Activated T-cell treated with anti-CD3 and anti-CD28 coated beads for 4 hours (primary cell): Measurements from ENCODE around the gene NHLRC4.
A peak's percentile ranks its signal among the peaks of the same experiment; 100 is the strongest.

ENCODE experiments used
- DNase-seq: peaks from one replicate; pipeline ENCODE4 v3.0.0-alpha.2; 2020

Gene NHLRC4

GRCh38 chr16:568401-569258 lies 1.8 kb downstream of the NHLRC4 start:
- no peak for DNase-seq

GRCh38 chr16:569445-570254 lies 2.8 kb downstream of the NHLRC4 start, which contains the start of gene PIGQ:
Gene PIGQ (plus strand): TSS chr16:569968. CDS start chr16:574075, 4,107 bp downstream.
- DNase-seq, result peak; percentile 42

- DNase-seq, result no peak
Observed at GRCh38 chr16:572865-573650, 6.3 kb downstream of the NHLRC4 start.

- DNase-seq, result no peak
Observed at GRCh38 chr16:574021-574760, 7.4 kb downstream of the NHLRC4 start.

DNA sequence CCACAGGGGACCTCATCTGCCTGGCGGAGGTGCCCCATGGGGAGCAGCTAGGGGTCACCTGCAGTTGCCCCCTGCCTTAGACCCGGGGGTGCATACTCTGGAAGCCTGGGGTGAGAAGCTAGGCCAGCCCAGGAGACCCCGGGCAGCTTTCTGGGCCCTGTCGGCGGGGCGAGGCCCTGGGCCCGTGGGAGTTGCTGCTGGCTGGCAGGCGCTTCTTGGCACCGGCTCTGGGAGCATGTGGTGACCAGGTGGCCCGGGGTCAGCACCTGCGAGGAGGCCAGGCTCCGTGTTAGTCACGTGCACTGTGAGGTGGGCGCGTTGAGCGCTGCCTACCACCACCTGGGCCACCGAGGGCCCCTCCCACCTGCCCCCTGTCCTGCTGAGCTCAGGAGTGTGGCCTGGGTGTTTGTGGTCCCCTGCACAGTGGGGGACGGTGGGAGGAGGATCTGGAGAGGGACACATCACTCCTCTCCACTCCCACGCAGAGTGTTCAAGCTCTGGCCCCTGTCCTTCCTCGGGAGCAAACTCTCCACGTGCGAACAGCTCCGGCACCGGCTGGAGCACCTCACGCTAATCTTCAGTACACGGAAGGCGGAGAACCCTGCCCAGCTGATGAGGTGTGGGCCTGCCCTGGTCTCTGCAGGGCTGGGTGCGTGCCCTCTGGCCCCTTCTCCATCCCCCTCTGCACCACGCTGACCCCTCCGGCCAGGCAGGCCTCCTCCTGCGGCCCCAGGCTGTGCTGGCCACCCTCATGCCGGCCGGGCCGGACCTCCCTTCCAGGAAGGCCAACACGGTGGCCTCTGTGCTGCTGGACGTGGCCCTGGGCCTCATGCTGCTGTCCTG lies 8.8 kb downstream of the NHLRC4 start:
- DNase-seq, result no peak

- no peak for DNase-seq
Observed at GRCh38 chr16:576197-576822, 9.5 kb downstream of the NHLRC4 start.

DNA sequence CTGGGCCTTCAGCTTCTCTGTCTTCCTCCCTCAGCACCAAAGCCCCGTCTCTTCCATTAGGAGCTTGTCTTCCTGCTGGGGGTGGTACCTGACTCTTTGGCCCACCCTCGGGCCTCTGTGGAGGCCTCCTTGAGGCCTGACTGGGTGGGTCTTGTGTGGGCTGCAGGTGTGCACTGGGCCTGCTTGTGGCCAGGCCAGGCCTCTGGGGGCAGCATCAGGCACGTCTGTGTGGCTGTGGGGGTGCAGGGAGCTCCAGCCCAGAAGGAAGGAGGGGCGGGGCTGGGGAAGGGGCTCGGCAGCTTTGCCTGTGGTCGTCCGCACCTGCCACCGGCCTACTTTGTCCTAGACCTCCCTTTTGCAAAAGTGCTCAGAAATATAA lies 10.0 kb downstream of the NHLRC4 start:
- DNase-seq, result no peak

DNA sequence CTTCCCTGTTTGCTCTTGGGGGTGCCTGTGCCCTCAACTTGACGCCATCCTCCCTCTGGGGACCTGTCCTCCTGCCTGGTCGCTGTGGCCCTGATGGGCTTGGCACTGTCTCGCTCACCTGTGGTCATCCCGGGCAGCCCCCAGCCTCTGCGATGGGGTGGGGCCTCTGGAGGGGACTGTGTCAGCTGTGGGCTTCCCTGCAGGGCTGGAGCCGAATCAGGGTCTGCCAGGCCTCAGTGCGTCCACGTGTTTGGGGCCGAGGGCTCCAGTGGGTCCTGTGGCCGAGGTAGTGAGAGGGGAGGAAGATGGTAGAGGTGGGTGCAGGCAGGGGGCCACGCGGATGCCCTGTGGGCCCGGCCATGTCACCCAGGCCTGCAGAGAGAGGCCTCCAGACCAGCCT lies 11.0 kb downstream of the NHLRC4 start:
- DNase-seq, result no peak

GRCh38 chr16:578232-578869 lies 11.5 kb downstream of the NHLRC4 start:
- no peak for DNase-seq

DNA sequence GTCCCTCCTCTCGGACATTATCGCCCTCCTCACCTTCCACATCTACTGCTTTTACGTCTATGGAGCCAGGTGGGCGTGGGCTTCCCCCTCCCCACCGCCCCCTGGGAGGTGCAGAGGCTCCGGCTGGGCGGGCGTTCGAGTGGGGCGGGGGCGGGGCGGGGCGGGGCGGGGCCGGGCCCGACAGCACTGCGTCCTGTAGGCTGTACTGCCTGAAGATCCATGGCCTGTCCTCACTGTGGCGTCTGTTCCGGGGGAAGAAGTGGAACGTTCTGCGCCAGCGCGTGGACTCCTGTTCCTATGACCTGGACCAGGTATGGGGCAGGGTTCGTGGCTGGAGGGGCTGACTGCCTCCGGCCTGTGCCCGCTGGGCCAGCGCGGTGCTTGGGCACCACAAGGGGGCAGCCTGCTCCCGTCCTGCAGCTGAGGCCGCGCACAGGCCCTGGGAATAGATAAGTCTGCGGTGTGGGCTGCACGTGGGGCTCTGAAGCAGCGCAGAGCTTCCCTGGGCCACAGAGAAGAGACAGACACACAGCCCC lies 12.1 kb downstream of the NHLRC4 start:
- DNase-seq, result peak; percentile 32

DNA sequence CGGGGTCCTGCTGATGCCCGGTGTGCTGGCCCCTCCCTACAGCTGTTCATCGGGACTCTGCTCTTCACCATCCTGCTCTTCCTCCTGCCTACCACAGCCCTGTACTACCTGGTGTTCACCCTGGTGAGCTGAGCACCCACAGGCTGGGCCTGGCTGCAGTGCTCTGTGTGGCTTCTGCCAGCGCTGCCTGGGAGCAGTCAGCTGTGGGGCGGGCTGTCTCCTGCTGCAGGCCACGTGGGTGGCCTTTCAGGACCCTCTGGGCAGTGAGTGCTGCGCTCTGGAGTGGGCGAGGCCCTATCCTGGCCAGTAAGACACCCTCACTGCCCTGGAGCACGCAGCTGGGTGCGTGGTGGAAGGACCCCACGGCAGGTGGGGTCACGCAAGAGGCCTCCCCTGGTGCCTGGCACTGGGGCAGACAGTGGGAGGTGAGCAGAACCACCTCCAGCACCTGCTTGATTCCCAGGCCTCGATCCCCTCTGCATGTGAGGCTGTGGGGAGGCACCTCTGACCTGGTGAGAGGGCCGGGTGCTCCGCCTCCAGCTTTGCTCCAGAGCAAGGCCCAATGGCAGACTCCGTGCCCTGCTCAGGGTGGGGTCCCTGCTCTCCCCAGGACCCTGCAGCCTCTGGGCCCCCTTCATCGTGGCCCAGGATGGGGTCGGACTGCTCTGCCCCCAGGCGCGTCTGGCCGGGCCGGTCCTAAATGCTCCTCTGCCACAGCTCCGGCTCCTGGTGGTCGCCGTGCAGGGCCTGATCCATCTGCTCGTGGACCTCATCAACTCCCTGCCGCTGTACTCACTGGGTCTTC lies 13.5 kb downstream of the NHLRC4 start:
- DNase-seq, result no peak

GRCh38 chr16:580946-581498 lies 14.2 kb downstream of the NHLRC4 start:
- no peak for DNase-seq

GRCh38 chr16:582218-582613 lies 15.4 kb downstream of the NHLRC4 start:
- no peak for DNase-seq

GRCh38 chr16:582614-583331 lies 16.0 kb downstream of the NHLRC4 start:
- DNase-seq, result no peak

DNA sequence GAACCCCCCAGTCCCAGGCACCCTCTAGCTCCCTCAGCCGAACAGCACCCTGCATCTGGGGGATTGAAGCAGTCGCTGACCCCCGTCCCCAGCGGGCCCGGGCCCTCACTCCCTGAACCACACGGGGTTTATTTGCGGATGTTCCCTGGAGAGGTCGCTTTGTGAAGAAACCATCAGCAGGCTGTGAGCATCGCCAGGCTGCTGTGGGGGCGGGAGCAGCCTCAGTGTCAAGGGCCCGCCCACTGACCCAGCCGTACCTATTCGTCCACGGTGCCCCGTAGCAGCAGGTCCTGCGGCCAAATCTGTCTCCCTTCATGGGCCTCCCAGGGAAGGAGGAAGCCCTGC lies 16.6 kb downstream of the NHLRC4 start:
- no peak for DNase-seq

DNA sequence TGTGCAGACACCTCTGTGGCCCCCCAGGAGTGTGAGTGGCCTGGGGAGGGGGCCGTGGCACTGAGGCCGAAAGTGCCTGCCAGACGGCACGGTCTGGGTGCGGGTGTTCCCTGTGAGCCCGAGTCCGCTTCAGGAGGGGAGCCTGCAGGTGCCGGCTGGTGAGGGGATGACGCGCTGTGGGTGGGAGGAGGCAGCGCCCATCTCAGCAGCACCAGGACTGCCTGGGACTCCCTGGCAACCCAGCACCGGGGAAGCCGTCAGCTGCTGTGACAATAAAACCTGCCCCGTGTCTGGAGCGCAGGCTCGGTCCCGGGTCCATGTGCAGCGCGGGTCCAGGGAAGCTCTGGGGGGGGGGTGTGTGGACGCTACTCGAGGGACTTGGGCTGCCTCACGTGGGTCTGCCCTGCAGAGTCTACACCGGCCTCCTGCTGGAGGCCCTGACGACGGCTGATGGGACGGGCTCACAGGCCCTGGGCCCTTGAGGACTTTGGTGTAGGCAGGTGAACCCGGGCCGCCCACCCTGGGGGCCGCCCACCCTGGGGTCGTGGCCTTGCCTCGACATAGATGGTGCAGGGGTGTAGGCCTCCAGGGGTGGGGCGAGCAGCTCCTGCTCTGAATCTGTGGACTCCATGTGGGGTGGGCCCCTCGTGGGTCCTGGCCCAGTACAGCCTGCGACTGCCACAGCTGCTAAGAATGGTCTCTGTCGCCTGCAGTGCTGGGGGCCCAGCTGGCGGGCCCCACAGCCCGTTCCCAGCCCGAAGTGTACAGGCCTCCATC lies 17.2 kb downstream of the NHLRC4 start:
- no peak for DNase-seq

DNA sequence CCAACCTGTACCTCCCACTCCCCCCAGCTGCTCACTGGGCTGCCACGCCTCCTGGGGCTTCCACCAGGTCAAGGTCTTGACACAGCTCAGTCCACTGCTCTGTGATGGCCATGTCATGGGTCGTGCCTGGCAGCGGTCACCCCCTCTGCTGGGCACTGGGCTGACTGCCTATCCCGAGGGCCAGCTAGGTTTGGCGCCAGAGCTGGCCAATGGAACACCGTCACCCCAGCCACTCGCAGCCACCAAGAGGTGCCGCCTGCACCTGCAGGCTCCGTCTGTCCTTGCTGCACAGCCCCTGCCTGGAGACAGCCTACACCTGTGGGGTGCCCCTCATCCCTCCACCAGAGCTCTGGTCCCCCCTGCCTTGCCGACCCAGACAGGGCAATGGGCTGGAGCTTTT lies 18.5 kb downstream of the NHLRC4 start:
- DNase-seq, result no peak
